Lung (tissue), 12 donors: Measurements from ENCODE around the gene ARHGDIA. TPM values are rescaled to one million over a fixed set of nuclear protein-coding genes. Genes with fewer than 3 reads are reported as not detected.

Experiments used
- ATAC-seq: fragments of 200-7000 bp; cut with Tn5 transposase; one replicate; pipeline ENCODE4 v1.9.1; 2020; ENCODE audit warnings: moderate number of reproducible peaks; ENCODE audit not compliant: insufficient read depth, low FRiP score
- DNase-seq, 3 donors: peaks; one replicate each; pipeline ENCODE4 v3.0.0-alpha.2; 2013 to 2017
- H3K27ac ChIP-seq, 2 donors: one replicate each; pipeline ENCODE4 v1.5.1; 2013; ENCODE audit warnings: mild to moderate bottlenecking in 2 of 2, moderate library complexity in 2 of 2, control low read depth in 1 of 2, inconsistent platforms in 1 of 2, low read depth in 1 of 2, low read length in 1 of 2
- H3K27me3 ChIP-seq, 3 donors: one replicate each; pipeline ENCODE4 v1.5.1; 2013; ENCODE audit warnings: low read length in 2 of 3; ENCODE audit not compliant: control insufficient read depth in 3 of 3, insufficient read depth in 3 of 3
- H3K36me3 ChIP-seq, 4 donors: one replicate each; pipeline ENCODE4 v1.5.1; 2013; ENCODE audit warnings: low read length in 4 of 4, mild to moderate bottlenecking in 1 of 4, moderate library complexity in 1 of 4; ENCODE audit not compliant: control insufficient read depth in 4 of 4, insufficient read depth in 4 of 4
- H3K4me1 ChIP-seq, 5 donors: one replicate each; pipeline ENCODE4 v1.5.1; 2013; ENCODE audit warnings: low read length in 5 of 5, mild to moderate bottlenecking in 2 of 5, moderate library complexity in 1 of 5; ENCODE audit not compliant: control insufficient read depth in 5 of 5, insufficient read depth in 5 of 5
- H3K4me3 ChIP-seq: one replicate; pipeline ENCODE4 v1.5.1; 2013; ENCODE audit warnings: mild to moderate bottlenecking, control low read depth, moderate library complexity
- H3K9ac ChIP-seq, 2 donors: one replicate each; pipeline ENCODE4 v1.5.1; 2013; ENCODE audit warnings: low read length in 2 of 2, control low read depth in 1 of 2; ENCODE audit not compliant: insufficient read depth in 1 of 2
- H3K9me3 ChIP-seq, 4 donors: one replicate each; pipeline ENCODE4 v1.5.1; 2013; ENCODE audit warnings: low read length in 3 of 4, mild to moderate bottlenecking in 1 of 4, moderate library complexity in 1 of 4; ENCODE audit not compliant: control insufficient read depth in 4 of 4, insufficient read depth in 3 of 4
- WGBS, 2 donors: extraction: QIAGEN DNeasy Blood & Tissue Kit; methylation state at CpG; one replicate each; pipeline ENCODE4 v1.1.7; 2013; 5-methylcytosine and 5-hydroxymethylcytosine counted together
- polyA plus RNA-seq, 2 donors: library from polyadenylated mRNA; stranded (reverse); fragments of 200-250 nt; gene quantifications; one replicate each; pipeline ENCODE4 v1.2.1, GENCODE V29; 2013
- total RNA-seq, 2 donors: library from RNA; depleted of rRNA in 1 of 2; stranded (reverse); fragments of >200 nt in 1 of 2; gene quantifications; one replicate each; pipeline ENCODE4 v1.2.1, GENCODE V29; 2014 to 2021
- TF ChIP-seq, protein P1 (sequence below): IDR thresholded peaks from 2 replicates; pipeline ENCODE4 v1.5.1; 2012; ENCODE audit warnings: mild to moderate bottlenecking; ENCODE audit errors: control extremely low read depth, extremely low read depth
- donor health status: control.
- donor health status: control.
- donor health status: Bipolar disorder and iron deficiency.
- donor health status: healthy.
- donor health status: DM: yes; HTN: yes; CAD: no.

The ARHGDIA gene
- total and polyA plus RNA-seq, 4 donors = 118 to 558 (median 396) TPM

DNA sequence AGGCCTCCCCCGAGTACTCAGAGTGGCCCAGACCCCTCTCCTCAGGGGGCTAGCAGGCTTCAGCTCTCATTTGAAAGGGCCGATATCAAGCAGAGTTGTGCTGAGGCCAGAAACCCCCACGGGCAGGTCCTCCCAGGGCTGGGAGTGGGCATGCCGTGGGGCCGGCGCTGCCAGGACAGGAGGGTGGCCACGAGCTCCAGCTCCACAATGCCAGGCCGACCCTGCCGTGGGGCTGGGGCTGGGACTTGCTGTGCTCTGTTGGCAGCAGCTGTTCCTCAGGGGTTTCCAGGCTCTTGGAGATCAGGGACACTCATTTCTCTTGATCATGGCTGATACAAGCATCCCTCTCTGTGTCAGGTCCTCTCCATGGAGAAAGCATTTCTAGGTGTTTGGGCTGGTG lies 27.7 kb upstream of the ARHGDIA start:
- H3K27ac ChIP-seq = no peak overlapping the region
- DNase-seq (no peak), ATAC-seq (no peak)
- H3K27me3 ChIP-seq = no peaks in the 10 kb centered on the region
- peaks cover 13 to 37% (median 17%) of the 10 kb centered on the region in 4 donors for H3K36me3 ChIP-seq
- TF ChIP-seq, protein P1, sequence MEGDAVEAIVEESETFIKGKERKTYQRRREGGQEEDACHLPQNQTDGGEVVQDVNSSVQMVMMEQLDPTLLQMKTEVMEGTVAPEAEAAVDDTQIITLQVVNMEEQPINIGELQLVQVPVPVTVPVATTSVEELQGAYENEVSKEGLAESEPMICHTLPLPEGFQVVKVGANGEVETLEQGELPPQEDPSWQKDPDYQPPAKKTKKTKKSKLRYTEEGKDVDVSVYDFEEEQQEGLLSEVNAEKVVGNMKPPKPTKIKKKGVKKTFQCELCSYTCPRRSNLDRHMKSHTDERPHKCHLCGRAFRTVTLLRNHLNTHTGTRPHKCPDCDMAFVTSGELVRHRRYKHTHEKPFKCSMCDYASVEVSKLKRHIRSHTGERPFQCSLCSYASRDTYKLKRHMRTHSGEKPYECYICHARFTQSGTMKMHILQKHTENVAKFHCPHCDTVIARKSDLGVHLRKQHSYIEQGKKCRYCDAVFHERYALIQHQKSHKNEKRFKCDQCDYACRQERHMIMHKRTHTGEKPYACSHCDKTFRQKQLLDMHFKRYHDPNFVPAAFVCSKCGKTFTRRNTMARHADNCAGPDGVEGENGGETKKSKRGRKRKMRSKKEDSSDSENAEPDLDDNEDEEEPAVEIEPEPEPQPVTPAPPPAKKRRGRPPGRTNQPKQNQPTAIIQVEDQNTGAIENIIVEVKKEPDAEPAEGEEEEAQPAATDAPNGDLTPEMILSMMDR = no peak
- H3K9me3 ChIP-seq = no peaks in the 10 kb centered on the region
- peaks cover 0 to 10% (median 0%) of the 10 kb centered on the region in 5 donors for H3K4me1 ChIP-seq
- WGBS, 2 donors = 94 to 96% methylated on average over 9 of the region's 9 CpGs
- H3K9ac ChIP-seq = no peak overlapping the region
- no peak overlapping the region for H3K4me3 ChIP-seq

DNA sequence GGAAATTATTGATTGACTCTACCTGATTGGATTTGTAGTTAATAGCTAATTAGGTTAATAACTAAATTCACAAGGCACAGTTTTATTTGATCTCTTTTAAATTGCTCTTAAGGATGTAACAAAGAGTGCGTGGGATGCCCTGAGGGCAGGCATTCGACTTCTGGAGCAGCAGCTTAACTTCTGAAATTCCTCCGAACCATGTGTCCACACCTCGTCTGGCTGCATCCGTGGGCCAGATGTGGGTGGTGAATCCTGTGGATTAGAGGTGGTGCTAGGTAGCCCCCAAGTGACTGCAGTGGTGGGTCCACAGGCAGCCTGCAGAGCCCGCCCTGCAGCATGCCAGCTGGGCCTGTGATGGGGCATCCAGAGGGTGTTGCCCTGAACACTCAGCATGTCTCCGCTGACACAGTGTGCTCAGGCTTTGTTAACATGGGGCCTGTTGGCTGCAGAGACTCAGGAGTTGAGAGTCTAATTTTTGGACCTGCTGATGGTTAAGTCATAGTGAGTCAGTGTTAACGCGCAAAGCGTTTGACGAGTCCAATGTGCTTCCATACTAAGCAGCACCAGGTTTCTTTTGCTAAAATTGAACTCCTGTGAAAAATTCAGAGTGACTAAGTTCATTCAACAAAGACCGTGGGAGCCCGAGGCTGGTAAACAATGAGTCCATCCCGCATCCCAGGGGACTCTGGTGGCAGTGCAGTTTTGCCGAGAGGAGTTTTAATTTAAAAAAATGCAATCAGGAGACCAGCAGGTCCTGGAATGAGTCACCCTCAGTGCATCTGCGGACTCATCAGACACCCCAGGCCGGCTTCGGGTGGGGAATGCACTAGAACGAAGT lies 27.1 kb upstream of the ARHGDIA start:
- DNase-seq (no peak), ATAC-seq (no peak)
- Histone ChIP-seq H3K27ac (no peak overlapping the region), H3K9ac (no peak overlapping the region), H3K4me1 (peaks cover 0 to 10% (median 0%) of the 10 kb centered on the region in 5 donors), H3K36me3 (peaks cover 13 to 37% (median 17%) of the 10 kb centered on the region in 4 donors), H3K9me3 (no peaks in the 10 kb centered on the region), H3K4me3 (no peak overlapping the region), H3K27me3 (no peaks in the 10 kb centered on the region)
- TF ChIP-seq, protein P1 = no peak
- WGBS, 2 donors = 96% methylated on average over 19 of the region's 19 CpGs

DNA sequence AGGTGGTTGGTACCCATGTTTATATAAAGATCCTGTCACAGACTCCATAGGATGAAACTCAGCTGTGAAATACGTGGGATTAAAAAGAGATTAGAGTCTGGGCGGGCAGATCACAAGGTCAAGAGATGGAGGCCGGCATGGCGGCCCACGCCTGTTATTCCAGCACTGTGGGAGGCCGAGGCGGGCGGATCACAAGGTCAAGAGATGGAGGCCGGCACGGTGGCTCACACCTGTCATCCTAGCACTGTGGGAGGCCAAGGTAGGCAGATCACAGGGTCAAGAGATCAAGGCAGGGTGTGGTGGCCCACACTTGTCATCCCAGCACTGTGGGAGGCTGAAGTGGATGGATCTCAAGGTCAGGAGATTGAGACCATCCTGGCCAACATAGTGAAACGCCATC lies 24.3 kb upstream of the ARHGDIA start:
- ATAC-seq (no peak), DNase-seq (no peak)
- 95 to 96% methylated on average over 11 of the region's 11 CpGs for WGBS, 2 donors
- peaks cover 13 to 34% (median 16%) of the 10 kb centered on the region in 4 donors for H3K36me3 ChIP-seq
- no peak overlapping the region for H3K27ac ChIP-seq
- H3K4me1 ChIP-seq = peaks cover 0 to 4% (median 1%) of the 10 kb centered on the region in 5 donors
- TF ChIP-seq, protein P1 = no peak
- H3K9me3 ChIP-seq = no peaks in the 10 kb centered on the region
- no peak overlapping the region for H3K4me3 ChIP-seq
- H3K27me3 ChIP-seq = no peaks in the 10 kb centered on the region
- H3K9ac ChIP-seq = no peak overlapping the region
